GM19328 (cell line): Measurements from ENCODE around the gene WDR89.
A peak's percentile ranks its signal among the peaks of the same experiment; 100 is the strongest.
"Not testable (repeated sequence)": the region's sequence is repeated elsewhere in the genome, so short reads cannot be mapped to it uniquely, and the experiment has no call there.

ENCODE experiments used
- ATAC-seq: cut with Tn5 transposase; IDR thresholded peaks from one replicate; pipeline ENCODE4 v1.9.1; 2021; ENCODE audit warnings: mild to moderate bottlenecking, moderate library complexity; ENCODE audit not compliant: unreplicated experiment

The WDR89 gene

DNA sequence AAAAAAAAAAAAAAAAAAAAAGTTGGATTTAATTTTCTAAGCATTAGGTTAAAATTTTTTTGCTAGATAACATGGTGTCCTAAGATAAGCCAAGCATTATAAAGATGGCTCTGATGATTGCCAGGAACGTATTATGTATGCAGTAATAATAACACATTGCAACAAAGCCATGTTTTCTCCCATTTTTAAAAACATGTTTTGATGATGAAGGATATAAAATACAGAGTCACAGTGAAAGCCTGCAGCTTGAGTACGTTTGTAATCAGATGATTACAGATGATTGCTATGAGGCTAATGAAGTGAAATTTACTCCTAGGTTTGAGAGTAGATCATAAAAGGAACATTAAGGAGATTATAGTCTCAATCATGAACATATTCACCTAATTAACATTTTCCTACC lies 13.3 kb upstream of the WDR89 start:
- ATAC-seq = no peak

- no peak for ATAC-seq
These were observed 12.7 kb upstream of the WDR89 start for GRCh38 chr14:63654346-63654745.

DNA sequence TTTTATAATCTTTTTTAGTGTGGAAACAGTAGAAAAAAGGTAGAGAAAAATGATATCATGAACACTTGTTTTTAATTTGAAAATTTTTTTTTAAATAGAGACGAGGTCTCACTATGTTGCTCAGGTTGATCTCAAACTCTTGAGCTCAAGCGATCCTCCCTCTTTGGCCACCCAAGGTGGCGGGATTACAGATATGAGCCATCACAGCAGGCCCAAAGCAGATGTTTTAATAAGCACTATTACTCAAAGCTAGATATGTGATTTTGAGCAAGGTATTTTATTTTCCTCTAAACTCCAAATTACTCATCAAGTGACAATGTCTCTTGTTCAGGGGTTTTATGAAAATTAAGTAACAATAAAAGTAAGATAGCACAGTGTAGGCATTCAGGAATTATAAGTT lies 10.7 kb upstream of the WDR89 start:
- no peak for ATAC-seq

- ATAC-seq = no peak
These were observed 8.7 kb upstream of the WDR89 start for GRCh38 chr14:63650256-63650952.

DNA sequence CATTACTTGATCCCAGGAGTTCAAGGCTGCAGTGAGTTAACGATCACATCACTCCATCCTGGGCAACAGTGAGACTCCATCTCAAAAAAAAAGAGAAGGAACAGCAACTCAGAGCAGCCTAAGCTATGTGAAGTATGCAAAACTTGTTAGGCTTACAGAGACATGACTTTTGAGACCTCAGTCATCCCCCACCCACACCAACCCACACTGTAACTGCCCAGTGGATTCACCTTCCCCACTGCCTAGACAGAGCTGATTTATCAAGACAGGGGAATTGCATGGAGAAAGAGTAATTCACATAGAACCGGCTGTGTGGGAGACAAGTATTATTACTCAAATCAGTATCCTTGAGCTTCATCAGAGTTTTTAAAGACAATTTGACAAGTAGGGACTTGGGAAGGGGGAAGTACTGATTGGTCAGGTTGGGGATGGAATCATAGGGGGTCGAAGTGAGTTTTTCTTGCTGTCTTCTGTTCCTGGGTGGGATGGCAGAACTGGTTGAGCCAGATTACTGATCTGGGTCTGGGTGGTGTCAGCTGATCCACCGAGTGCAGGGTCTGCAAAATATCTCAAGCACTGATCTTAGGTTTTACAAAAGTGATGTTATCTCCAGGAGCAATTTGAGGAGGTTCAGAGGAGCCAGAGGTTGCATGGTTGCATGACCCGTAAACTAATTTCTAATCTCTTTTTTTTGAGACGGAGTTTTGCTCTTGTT lies 6.2 kb upstream of the WDR89 start:
- no peak for ATAC-seq

DNA sequence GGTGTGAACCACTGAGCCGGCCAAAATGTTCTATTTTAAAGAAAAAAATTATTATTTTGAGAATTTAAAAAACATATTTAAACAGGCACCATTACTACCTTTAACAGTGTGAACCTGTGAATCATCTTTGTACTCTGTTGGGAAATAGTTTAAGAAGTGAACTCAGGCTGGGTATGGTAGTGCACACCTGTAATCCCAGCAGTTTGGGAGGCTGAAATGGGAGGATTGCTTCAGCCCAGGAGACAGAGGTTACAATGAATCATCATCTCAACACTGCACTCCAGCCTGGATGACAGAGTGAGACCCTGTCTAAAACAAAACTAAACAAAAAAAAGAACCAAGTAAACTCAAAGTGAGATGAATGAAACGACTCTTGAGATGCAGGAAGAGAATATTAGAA lies 3.1 kb upstream of the WDR89 start:
- ATAC-seq = no peak

- ATAC-seq = no peak
These were observed 1.1 kb upstream of the WDR89 start for GRCh38 chr14:63642656-63643382.

GRCh38 chr14:63642229-63642611 lies 549 bp upstream of the WDR89 start:
- ATAC-seq = peak; percentile 54

DNA sequence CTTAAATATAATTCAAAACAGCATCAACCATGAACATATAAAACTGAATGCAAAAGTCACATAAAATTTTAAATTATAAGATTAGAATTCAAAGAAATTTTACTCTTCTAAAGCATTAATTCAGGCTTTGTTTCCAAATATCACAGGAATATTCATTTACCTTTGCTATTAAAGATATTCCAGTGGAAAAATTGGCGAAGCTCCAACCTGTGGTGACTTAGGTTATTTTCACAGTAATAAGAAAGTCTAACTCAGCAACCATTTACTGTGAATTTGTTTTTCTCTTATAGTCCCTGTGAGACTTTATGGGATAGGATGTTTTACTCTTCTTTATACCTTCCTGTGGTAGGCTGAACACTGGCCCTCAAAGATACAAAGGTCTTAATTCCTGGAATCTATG lies 3.2 kb downstream of the WDR89 start:
- ATAC-seq = no peak

- not testable (repeated sequence) for ATAC-seq
These were observed 5.5 kb downstream of the WDR89 start for GRCh38 chr14:63636094-63636635.

- ATAC-seq = no peak
These were observed 7.9 kb downstream of the WDR89 start for GRCh38 chr14:63633801-63634200.

DNA sequence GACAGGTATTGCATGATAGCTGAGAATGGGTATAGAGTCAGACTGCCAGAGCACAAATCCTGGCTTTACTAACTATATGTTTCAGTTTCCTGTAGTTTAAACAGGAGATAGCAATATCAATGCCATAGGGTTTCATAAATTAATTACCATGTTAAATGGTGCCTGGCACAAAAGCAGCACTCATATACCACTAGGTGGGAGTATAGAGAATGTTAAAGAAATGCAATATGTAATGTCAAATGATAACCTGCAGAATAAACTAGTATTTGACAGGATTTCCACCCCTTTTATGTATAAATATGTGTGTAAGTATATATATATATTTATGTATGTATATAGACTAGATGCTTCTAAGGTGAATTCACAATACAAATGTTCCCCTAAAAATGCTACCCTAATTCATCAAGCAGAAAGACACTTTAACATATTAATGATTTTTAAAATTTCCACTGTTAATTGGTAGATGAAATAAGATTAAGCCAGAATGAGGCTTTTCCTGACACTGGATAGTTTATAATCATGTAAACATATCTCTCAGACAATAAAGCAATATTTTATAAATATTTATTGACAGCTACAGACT lies 8.6 kb downstream of the WDR89 start:
- ATAC-seq = no peak

DNA sequence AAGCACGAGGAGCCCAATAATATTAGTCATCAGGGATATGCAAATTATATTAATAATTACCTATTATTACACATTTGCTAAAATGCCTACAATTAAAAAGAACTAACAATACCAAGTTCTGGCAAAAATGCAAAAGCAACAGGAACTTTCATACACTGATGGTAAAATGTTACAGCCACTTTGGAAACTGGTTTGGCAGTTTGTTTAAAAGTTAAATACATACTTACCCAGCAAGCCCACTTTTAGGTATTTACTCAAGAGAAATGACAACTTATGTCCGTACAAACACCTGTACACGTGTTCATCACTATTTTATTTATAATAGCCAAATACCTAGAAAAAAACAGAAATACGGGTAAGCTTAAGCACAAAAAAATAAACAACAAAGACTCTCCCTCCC lies 17.0 kb downstream of the WDR89 start:
- no peak for ATAC-seq

GRCh38 chr14:63624203-63624602 lies 17.5 kb downstream of the WDR89 start:
- ATAC-seq = no peak

- ATAC-seq = not testable (repeated sequence)
These were observed 19.7 kb downstream of the WDR89 start for GRCh38 chr14:63621975-63622374.

- ATAC-seq = no peak
These were observed 25.7 kb downstream of the WDR89 start for GRCh38 chr14:63616015-63616414.

DNA sequence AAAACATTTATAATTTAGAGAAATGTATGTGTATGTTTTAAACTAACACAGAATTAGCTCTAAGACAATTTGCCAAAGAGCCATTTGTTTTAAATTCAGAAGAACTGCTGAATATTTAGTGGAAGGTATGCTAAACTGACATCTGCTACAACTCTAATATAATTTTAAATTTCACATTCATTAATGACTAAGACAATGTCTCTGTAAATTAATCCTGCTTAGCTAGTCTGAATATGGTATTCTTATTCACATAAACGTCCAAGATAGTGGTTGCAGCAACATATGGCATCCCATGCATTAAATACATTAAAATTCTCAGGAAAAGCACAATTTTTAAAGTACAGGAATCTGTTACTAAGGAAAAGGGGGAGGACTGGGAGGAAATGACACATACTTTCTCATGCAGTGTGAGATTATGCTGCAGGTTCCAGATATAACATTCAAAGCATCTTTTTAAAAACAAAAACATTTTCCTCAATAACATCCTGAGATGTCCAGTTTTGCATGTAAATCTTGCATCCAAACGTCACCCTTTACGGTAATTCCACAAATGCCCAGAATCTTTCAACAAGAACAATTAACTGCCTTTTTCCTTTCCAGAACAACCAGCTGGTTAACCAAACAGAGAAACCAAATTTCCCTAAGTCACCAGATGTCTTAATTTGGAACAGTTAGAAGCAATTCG lies 26.9 kb downstream of the WDR89 start:
- no peak for ATAC-seq

DNA sequence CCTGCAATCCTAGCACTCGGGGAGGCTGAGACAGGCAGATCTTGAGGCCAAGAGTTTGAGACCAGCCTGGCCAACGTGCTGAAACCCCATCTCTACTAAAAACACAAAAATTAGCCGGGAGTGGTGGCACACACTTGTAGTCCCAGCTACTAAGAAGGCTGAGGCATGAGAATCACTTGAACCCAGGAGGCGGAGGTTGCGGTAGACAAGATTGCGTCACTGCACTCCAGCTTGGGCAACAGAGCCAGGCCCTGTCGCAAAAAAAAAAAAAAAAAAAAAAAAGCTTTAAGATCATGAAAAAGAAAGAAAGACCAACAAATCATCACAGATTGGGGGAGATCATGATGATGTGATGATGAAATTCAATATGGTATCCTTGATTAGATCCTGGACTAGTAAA lies 30.6 kb downstream of the WDR89 start:
- no peak for ATAC-seq

- ATAC-seq = no peak
These were observed 36.6 kb downstream of the WDR89 start for GRCh38 chr14:63605041-63605532.

DNA sequence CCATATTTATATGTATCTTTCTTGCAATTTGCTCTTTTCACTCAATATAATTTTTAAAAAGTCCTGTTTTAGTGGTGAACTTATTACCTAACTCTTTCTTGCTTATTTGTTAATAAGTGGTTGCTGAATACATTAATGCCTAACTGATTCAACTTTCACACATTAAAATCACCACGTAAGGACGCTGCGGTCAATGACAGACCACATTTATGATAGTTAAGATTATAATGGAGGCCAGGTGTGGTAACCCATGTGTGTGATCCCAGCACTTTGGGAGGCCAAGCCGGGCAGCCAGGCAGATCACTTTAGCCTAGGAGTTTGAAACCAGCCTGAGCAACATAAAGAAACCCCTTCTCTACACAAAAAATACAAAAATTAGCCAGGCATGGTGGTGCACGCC lies 37.0 kb downstream of the WDR89 start:
- ATAC-seq = no peak
